ENCODE measurements around the gene CSNK2A1. TPM values are rescaled to one million over a fixed set of nuclear protein-coding genes. Genes with fewer than 3 reads are reported as not detected.

The CSNK2A1 gene
- total RNA-seq, 2 donors from 2014 or later = 168 to 184 TPM

GRCh38 chr20:444862-445426 lies 98.6 kb downstream of the CSNK2A1 start:
- no peaks in the 10 kb centered on the region for H3K9me3 Mint-ChIP-seq
- H3K27me3 Mint-ChIP-seq (ENCODE audit: low read depth) = no peaks in the 10 kb centered on the region
- H3K4me1 Mint-ChIP-seq (ENCODE audit: low read depth) = peaks cover 20% of the 10 kb centered on the region
- peaks cover 8 to 19% of the 10 kb centered on the region in 2 donors for H3K36me3 Mint-ChIP-seq (ENCODE audit: insufficient read depth in 2 of 2)
- H3K27ac Mint-ChIP-seq = no peak overlapping the region
- no peak overlapping the region for H3K4me3 Mint-ChIP-seq
- DNase-seq (no peak), ATAC-seq (replicated peaks in 1 of 2) (no peak)

- H3K4me3 Mint-ChIP-seq = no peak overlapping the region
- no peak for ATAC-seq (replicated peaks in 1 of 2)
- peaks cover 9 to 23% of the 10 kb centered on the region in 2 donors for H3K36me3 Mint-ChIP-seq (ENCODE audit: insufficient read depth in 2 of 2)
- peaks cover 23% of the 10 kb centered on the region for H3K4me1 Mint-ChIP-seq (ENCODE audit: low read depth)
- H3K27ac Mint-ChIP-seq = no peak overlapping the region
- no peak for DNase-seq
- H3K9me3 Mint-ChIP-seq = no peaks in the 10 kb centered on the region
- no peaks in the 10 kb centered on the region for H3K27me3 Mint-ChIP-seq (ENCODE audit: low read depth)
Observed at GRCh38 chr20:444117-444516, 99.5 kb downstream of the CSNK2A1 start.

GRCh38 chr20:443223-443775 lies 100.3 kb downstream of the CSNK2A1 start:
- Mint-ChIP-seq H3K9me3 (no peaks in the 10 kb centered on the region), H3K27ac (no peak overlapping the region), H3K4me1 (ENCODE audit: low read depth) (peaks cover 31% of the 10 kb centered on the region), H3K36me3 (ENCODE audit: insufficient read depth in 2 of 2) (peaks cover 9 to 23% of the 10 kb centered on the region in 2 donors), H3K4me3 (no peak overlapping the region), H3K27me3 (ENCODE audit: low read depth) (no peaks in the 10 kb centered on the region)
- ATAC-seq (replicated peaks in 1 of 2) (no peak), DNase-seq (no peak)

GRCh38 chr20:440636-441035 lies 103.0 kb downstream of the CSNK2A1 start:
- ATAC-seq (replicated peaks in 1 of 2) (no peak), DNase-seq (no peak)
- Mint-ChIP-seq H3K27ac (no peak overlapping the region), H3K4me3 (no peak overlapping the region), H3K4me1 (ENCODE audit: low read depth) (peaks cover 45% of the 10 kb centered on the region), H3K36me3 (ENCODE audit: insufficient read depth in 2 of 2) (peaks cover 13 to 33% of the 10 kb centered on the region in 2 donors), H3K27me3 (ENCODE audit: low read depth) (no peaks in the 10 kb centered on the region), H3K9me3 (no peaks in the 10 kb centered on the region)

- H3K4me1 Mint-ChIP-seq (ENCODE audit: low read depth) = peaks cover 50% of the 10 kb centered on the region
- ATAC-seq (replicated peaks in 1 of 2) (no peak), DNase-seq (no peak)
- no peaks in the 10 kb centered on the region for H3K27me3 Mint-ChIP-seq (ENCODE audit: low read depth)
- no peaks in the 10 kb centered on the region for H3K9me3 Mint-ChIP-seq
- peak overlapping the region; percentile 45 for H3K27ac Mint-ChIP-seq
- H3K36me3 Mint-ChIP-seq (ENCODE audit: insufficient read depth in 2 of 2) = peaks cover 13 to 33% of the 10 kb centered on the region in 2 donors
- peak overlapping the region; percentile 23 to 54 for H3K4me3 Mint-ChIP-seq
Observed at GRCh38 chr20:440148-440547, 103.4 kb downstream of the CSNK2A1 start.

DNA sequence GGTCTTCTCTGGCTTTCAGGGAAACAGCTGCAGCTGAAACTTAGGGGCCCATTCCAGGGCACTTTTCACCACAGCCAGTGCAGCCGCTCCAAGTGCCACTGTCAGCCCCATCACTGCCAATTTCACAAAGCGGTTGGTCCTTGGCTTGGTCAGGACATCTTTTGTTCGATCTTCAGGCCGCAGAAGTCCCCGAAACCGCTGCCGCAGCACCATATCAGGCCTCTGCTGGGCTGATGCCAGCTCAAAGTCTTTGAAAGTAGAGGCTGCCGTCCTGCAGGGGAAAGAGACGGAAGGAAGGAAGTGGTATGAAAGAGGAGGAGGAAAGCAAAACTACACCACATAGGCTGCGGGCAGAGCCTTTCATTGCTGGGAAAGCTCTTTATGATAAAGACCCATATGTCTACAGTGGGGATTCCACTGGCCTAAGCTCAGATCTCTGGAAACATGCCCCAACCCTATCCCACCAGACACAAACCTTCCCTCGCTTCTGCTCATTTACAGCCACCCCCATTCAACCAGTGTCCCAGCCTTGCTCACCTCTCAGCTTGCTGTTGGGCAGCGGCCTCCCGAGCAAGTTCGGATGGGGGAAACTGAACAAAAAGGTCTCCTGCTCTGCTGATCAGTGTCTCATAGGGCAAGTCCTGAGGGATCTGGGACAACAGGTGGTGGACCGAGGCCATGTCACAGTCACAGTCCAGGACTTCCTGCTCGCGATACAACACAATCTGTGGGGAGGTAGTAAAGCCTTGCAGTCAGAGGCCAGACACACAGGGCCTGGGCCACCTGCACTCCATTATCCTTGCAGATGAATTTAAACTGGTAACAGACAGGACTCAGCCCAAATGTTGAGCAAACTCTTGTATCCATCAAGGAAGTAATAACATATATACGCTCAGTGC lies 104.8 kb downstream of the CSNK2A1 start:
- peak; percentile 78 to 82 for ATAC-seq (replicated peaks in 1 of 2)
- no peaks in the 10 kb centered on the region for H3K9me3 Mint-ChIP-seq
- H3K4me1 Mint-ChIP-seq (ENCODE audit: low read depth) = peaks cover 63% of the 10 kb centered on the region

DNA sequence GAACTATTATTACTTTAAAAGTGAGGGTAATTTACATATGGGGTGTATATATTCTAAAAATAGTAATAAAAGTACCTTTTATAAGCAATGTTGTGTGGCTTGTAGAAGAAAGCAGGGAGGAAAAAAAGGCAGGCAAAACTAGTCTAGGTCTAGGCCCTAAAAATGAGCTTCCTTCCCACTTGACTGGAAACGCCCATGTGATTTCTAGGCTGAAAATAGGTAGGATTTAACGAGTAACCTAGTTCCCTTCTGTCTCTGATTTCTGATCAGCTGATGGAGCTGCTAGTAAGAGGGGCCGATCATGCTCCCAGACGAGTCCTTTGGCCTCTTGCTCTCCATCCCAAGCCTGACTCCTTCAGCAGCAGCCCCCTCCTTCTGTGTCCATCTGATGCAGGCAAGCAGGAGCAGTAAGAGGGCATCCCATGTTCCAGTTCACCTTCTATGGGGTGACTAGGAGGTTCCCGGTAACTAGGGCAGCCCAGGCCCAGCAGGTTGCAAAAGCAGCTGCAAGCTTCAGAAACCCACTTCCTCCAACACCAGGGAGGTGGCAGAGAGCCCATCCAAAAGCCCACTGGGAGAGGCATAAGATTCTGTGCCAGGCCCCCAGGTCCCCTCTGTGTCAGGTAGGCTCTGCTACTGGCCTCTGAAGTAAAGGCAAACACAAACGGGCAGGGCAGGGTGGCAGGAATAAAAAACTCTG lies 105.7 kb downstream of the CSNK2A1 start:
- Mint-ChIP-seq H3K4me1 (ENCODE audit: low read depth) (peaks cover 72% of the 10 kb centered on the region), H3K27ac (peak overlapping the region; percentile 78), H3K36me3 (ENCODE audit: insufficient read depth in 2 of 2) (peaks cover 15 to 30% of the 10 kb centered on the region in 2 donors), H3K4me3 (peak overlapping the region; percentile 72 to 75), H3K27me3 (ENCODE audit: low read depth) (no peaks in the 10 kb centered on the region), H3K9me3 (no peaks in the 10 kb centered on the region)
- no peak for DNase-seq
- no peak for ATAC-seq (replicated peaks in 1 of 2)

More for the DNA sequence above, 104.8 kb downstream of the CSNK2A1 start:
- Mint-ChIP-seq H3K4me3 (peak overlapping the region; percentile 72 to 75), H3K36me3 (ENCODE audit: insufficient read depth in 2 of 2) (peaks cover 13 to 31% of the 10 kb centered on the region in 2 donors), H3K27me3 (ENCODE audit: low read depth) (no peaks in the 10 kb centered on the region), H3K27ac (peak overlapping the region; percentile 78)
- peak; percentile 69 to 70 for DNase-seq

- Mint-ChIP-seq H3K27me3 (ENCODE audit: low read depth) (no peaks in the 10 kb centered on the region), H3K4me1 (ENCODE audit: low read depth) (peaks cover 78% of the 10 kb centered on the region), H3K27ac (no peak overlapping the region), H3K36me3 (ENCODE audit: insufficient read depth in 2 of 2) (peaks cover 15 to 25% of the 10 kb centered on the region in 2 donors), H3K9me3 (no peaks in the 10 kb centered on the region), H3K4me3 (no peak overlapping the region)
- ATAC-seq (replicated peaks in 1 of 2) (no peak), DNase-seq (no peak)
Observed at GRCh38 chr20:436476-436875, 107.1 kb downstream of the CSNK2A1 start.

- no peak for ATAC-seq (replicated peaks in 1 of 2)
Observed at GRCh38 chr20:435558-435957, 108.0 kb downstream of the CSNK2A1 start.

DNA sequence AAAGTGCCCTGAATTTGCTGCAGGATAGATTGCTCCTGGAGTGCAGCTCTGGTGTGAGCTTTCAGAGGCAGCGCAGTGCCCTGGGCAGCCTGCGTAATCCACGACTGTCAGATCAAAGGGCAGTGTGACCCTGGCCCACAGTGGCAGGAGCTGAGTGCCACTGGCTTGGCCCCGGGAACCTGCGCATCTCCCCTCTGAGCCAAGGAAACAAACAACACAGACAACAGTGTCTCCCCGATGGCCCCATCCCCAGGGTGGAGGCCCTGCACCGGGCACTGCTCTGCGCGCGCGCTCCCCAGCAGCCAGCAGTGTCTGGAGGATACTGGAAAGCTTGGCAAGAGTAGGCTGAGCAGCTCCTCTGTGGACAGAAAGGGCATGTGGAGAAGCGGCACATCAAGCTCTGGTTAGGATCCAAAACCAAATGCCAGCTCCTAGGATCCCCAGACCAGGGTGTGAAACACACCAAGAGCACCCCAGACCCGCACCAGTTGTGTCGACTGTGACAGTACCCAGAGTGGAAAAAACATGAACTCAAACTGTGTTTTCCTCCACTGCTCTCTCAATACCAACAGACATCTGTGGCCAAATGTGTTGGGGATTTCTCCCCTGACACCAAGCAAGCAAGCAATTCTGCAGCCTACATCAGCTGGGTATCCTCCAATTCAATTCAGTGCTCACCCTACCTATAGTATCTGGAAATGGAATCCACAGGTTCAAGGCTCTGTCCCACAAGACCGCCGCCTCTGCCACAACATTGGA lies 108.8 kb downstream of the CSNK2A1 start:
- ATAC-seq (replicated peaks in 1 of 2) = no peak
- peak overlapping the region; percentile 60 to 73 for H3K4me3 Mint-ChIP-seq
- DNase-seq = no peak

More at GRCh38 chr20:435558-435957, 108.0 kb downstream of the CSNK2A1 start:
- DNase-seq = no peak
- no peak overlapping the region for H3K4me3 Mint-ChIP-seq
- H3K4me1 Mint-ChIP-seq (ENCODE audit: low read depth) = peaks cover 85% of the 10 kb centered on the region
- H3K27ac Mint-ChIP-seq = no peak overlapping the region
- peaks cover 13 to 24% of the 10 kb centered on the region in 2 donors for H3K36me3 Mint-ChIP-seq (ENCODE audit: insufficient read depth in 2 of 2)
- no peaks in the 10 kb centered on the region for H3K27me3 Mint-ChIP-seq (ENCODE audit: low read depth)
- H3K9me3 Mint-ChIP-seq = no peaks in the 10 kb centered on the region

GRCh38 chr20:434221-434620 lies 109.4 kb downstream of the CSNK2A1 start:
- peak overlapping the region; percentile 48 for H3K27ac Mint-ChIP-seq
- H3K4me1 Mint-ChIP-seq (ENCODE audit: low read depth) = peaks cover 74% of the 10 kb centered on the region
- peaks cover 9 to 17% of the 10 kb centered on the region in 2 donors for H3K36me3 Mint-ChIP-seq (ENCODE audit: insufficient read depth in 2 of 2)
- no peaks in the 10 kb centered on the region for H3K9me3 Mint-ChIP-seq
- no peaks in the 10 kb centered on the region for H3K27me3 Mint-ChIP-seq (ENCODE audit: low read depth)
- peak overlapping the region; percentile 60 to 73 for H3K4me3 Mint-ChIP-seq
- ATAC-seq (replicated peaks in 1 of 2) (no peak), DNase-seq (no peak)

More for the DNA sequence above, 108.8 kb downstream of the CSNK2A1 start:
- Mint-ChIP-seq H3K36me3 (ENCODE audit: insufficient read depth in 2 of 2) (peaks cover 9 to 20% of the 10 kb centered on the region in 2 donors), H3K27me3 (ENCODE audit: low read depth) (no peaks in the 10 kb centered on the region), H3K27ac (peak overlapping the region; percentile 48), H3K4me1 (ENCODE audit: low read depth) (peaks cover 81% of the 10 kb centered on the region), H3K9me3 (no peaks in the 10 kb centered on the region)

DNA sequence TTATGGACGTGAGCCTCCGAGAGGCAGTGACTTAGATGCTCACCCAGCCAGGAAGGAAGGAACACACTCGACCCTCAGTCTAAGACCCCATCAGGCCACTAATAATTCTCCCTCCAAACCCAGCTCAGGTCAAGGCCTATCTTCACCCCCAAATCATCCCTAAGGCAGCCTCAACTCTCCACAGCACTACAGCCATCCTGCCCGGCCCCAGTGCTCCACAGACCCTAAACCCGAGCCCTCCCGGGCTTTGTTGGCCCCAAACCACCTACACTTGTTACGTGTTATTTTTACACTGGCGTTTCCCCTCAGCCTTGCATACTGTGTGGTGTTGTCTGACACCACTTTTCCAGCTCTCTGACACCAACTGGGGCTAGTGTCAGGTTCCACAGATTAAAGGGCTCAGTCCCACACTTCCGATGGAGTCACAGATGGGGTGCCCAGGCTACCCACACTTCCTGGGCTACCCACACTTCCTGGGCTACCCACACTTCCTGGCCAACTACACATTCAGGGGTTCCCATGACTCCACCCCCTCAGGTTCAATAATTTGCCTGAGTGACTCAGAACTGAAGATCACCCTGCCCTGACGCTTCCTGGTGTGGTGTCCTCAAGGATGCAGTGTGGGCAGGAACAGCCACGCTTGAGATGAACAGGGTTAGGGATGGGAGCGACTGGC lies 110.2 kb downstream of the CSNK2A1 start:
- ATAC-seq (replicated peaks in 1 of 2) (peak; percentile 93), DNase-seq (peak; percentile 71 to 78)
- H3K27me3 Mint-ChIP-seq (ENCODE audit: low read depth) = no peaks in the 10 kb centered on the region
- no peaks in the 10 kb centered on the region for H3K9me3 Mint-ChIP-seq
- peak overlapping the region; percentile 60 to 73 for H3K4me3 Mint-ChIP-seq
- H3K27ac Mint-ChIP-seq = peak overlapping the region; percentile 96
- peaks cover 9 to 17% of the 10 kb centered on the region in 2 donors for H3K36me3 Mint-ChIP-seq (ENCODE audit: insufficient read depth in 2 of 2)
- H3K4me1 Mint-ChIP-seq (ENCODE audit: low read depth) = peaks cover 68% of the 10 kb centered on the region

Measured in activated T-cell treated with anti-CD3 and anti-CD28 coated beads, Interleukin-2, amount 50 U/mL, for 72 hours (primary cell).